COLO668 (cell line): ENCODE results near the gene DCUN1D5.
"Not testable (repeated sequence)": the region's sequence is repeated elsewhere in the genome, so short reads cannot be mapped to it uniquely, and the experiment has no call there.

Experiments used
- DNase-seq: peaks from one replicate; lab custom pipeline; 2025; ENCODE audit not compliant: unreplicated experiment; lab: John Stamatoyannopoulos, UW

Gene DCUN1D5

DNA sequence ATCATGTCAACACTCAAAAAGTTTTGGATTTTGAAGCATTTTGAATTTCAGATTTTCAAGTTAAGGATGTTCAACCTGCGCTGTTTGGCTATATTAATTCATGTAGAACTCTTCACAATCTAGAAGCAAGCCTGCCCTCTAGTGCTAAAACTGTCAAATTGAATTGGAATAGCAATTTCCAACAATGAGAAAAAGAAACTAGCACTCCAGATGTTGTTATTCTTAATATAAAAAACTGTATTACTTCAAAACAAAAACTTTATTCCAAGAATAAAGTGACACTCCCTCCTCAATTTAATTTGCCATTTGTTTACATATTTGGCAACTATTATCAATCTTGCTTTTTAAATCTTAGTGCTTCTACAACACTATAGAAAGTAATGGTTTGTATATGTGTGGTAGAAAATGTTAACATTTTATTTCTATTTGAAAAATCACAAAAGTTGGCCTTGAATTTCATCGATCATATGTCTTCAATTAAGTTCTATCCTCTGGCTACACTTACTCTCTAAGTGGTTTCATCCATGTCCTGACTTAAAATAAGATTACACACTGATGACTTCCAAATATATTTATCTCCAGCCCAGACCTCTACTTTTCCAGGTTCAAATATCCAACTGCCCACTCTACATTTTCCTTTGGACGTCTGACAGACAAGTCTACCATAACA, 36.6 kb downstream of the DCUN1D5 start:
- DNase-seq = no peak

DNA sequence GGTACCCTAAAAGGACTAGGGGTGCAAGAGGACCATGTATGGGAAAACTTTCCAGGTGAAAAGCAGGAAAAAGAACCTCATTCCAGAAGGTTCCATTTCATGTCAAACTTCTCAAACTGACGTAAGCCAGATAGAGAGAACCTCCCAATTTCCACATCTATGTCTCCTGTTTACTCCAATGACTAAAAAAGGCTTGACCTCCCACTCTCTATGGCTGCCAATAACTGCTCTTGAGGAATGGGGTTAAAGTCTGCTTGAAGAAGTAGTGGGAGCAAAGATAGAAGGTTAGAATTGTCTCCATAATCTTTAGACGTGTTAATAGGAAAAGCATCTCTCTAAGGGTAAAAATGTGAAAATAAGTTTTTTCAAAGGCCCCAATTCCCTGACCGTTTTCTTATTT, 38.0 kb downstream of the DCUN1D5 start:
- no peak for DNase-seq

GRCh38 chr11:103051981-103052380, 40.0 kb downstream of the DCUN1D5 start:
- DNase-seq = no peak

DNA sequence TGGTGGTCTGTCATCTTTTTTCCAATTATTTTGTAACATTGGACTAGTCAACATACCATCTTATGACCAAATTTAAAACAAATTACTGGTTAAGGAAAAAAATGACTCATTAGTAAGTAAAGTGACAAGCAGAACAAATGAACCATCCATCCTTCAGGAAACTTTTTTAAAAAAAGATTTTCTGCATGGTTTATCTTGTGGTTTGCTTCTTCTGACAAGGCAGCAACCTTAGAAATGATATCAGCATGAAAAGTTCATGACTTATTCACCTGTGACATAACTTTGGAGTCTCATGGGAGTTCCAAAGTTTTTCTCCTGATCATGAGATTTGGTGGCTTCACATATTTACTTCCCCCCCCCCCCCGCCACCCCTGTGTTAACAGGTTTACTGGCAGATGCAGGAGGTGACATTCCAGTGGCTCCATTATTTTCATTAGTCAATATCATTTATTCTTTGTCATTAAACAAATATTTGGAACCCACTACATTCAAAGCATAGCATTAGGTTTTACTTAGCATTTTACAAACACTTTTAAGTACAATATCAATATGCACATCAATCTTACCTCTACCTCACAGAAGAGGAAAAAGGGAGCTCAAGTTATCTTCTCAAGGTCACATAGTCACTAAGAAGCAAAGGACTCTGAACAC, 40.7 kb downstream of the DCUN1D5 start:
- DNase-seq = no peak

- no peak for DNase-seq
Measured at GRCh38 chr11:103050351-103050750, 41.6 kb downstream of the DCUN1D5 start.

- DNase-seq = no peak
Measured at GRCh38 chr11:103047837-103048236, 44.1 kb downstream of the DCUN1D5 start.

DNA sequence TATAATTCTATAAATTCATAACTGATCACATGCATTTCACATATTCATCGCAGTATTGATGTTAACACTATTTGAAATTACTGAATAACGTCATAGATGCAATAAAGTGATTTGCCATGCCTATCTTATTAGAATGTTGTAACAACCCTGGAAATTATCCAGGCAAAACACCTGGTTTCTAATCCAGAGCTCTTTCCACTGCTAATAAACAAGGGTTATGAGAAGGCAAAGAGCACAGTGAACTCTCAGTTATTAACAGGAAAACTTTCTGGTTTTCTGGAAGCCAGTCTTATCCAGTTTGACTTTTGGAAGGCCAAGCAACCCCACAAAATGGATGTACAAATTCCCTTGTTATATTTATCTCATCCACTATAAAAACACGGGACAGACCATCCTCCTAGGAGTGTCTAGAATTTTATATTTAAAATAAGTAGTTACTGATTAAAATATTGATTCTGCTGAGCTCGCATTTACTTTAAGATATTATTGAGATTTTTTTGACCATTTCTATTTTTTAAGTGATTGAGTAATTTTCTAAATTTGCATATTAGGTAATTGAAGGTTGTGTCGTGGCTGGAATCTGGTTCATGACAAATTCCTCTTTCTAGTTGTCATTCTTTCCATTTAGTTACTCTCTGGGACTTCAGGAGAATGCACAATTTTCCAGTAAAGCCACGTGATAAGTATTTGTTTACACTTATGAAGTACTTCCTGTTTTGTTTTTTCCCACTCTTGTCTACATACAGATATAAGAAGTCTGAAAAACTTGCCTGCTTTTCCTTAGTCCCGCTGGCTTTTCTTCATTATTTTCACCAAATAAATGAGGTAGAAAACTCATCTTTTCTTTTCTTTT, 47.9 kb downstream of the DCUN1D5 start:
- no peak for DNase-seq

GRCh38 chr11:103042161-103042560, 49.8 kb downstream of the DCUN1D5 start:
- no peak for DNase-seq

GRCh38 chr11:103035791-103036434, 56.0 kb downstream of the DCUN1D5 start:
- DNase-seq = peak; percentile 30

DNA sequence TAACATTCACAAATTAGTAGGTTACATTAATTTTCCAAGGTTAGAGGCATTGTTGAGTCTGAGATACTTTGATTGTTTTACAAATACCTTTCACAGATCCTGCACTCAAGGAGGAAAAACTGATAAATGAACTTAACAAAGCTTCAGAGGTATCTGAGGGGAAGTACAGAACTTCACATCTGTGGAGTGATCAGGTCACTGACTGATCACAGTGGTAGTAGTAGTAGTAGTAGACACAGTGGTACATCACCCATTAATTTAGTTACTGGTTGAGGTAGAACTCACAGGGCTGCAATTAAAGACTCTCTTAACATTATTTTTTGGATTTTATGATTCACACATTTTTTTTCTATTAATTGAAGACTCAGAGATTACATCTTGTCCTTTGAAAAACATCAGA, 56.7 kb downstream of the DCUN1D5 start:
- DNase-seq = no peak

GRCh38 chr11:103031834-103032233, 60.1 kb downstream of the DCUN1D5 start:
- DNase-seq = no peak

DNA sequence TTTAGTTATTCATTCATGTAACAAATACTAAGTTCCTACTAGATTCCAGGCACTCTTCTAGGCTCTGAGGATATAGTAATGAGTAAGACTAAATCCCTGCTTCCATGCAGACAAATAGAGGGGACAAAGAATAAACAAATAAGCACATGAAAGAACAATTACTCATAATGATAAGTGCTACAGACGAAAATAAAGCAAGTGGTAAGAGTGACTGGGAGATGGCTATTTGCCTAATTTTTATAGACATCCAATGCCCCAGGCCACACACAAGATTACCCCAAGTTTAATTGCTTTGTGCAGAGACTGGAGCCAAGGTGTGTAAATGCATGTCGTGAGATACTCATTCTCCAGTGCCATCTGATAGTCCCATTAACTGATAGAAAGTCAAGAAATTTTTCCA, 62.6 kb downstream of the DCUN1D5 start:
- DNase-seq = no peak

DNA sequence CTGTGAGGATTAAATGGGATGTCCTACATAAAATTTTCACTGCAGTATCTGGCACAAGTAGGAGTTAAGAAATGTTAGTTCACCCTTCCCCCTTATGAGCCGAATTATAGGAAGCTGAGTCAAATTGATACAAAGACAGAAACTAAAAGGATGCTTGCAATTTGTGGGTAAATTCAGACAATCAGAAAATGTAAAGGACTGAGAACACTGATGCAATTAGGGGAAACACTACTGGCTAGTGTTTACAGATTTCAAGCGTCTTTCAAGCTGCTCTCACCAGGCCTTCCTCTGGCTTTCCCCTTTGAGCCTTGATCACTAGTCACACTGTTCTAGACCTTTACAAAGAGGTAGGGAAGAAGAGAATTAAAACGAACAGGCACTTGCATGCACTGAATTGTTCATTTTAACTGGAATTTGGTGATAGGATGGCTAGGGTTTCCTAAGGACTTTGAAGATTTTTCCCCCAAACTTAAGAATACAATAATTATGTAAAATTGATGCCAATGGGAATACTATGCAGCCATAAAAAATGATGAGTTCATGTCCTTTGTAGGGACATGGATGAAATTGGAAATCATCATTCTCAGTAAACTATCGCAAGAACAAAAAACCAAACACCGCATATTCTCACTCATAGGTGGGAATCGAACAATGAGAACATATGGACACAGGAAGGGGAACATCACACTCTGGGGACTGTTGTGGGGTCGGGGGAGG, 63.5 kb downstream of the DCUN1D5 start:
- DNase-seq = not testable (repeated sequence)

- no peak for DNase-seq
Measured at GRCh38 chr11:103024086-103024485, 67.9 kb downstream of the DCUN1D5 start.

GRCh38 chr11:103016031-103016430, 75.9 kb downstream of the DCUN1D5 start:
- DNase-seq = no peak

- no peak for DNase-seq
Measured at GRCh38 chr11:103013421-103013820, 78.5 kb downstream of the DCUN1D5 start.
